ENCODE data around the gene WNT3. TPM values are rescaled to one million over a fixed set of nuclear protein-coding genes. Genes with fewer than 3 reads are reported as not detected.

Gene WNT3
- total and polyA plus RNA-seq, 8 donors = 0.24 to 0.72 (median 0.38) TPM

GRCh38 chr17:46764709-46765401 is 53.6 kb downstream of the WNT3 start:
- TF ChIP-seq CTCF (IDR thresholded peaks at IDR 0.05) = no peak
- intact Hi-C loops (cut with DNase I) = no loop called here
- peaks cover 8 to 13% (median 10%) of the 10 kb centered on the region in 3 donors for H3K4me1 ChIP-seq
- peak; percentile 72 to 89 (median 86) for ATAC-seq
- H3K4me3 ChIP-seq = no peak overlapping the region
- DNase-seq = peak in 5 of 6 donors; percentile 43 to 81 (median 78)
- 30 to 33% methylated on average over 13 of the region's 13 CpGs for WGBS, 2 donors
- peak overlapping the region in 1 of 4 donors; percentile 22 for H3K27ac ChIP-seq
- H3K27me3 ChIP-seq = no peaks in the 10 kb centered on the region
- H3K36me3 ChIP-seq = no peaks in the 10 kb centered on the region
- no peaks in the 10 kb centered on the region for H3K9me3 ChIP-seq
- FAIRE-seq = no peak

GRCh38 chr17:46764000-46764708 is 54.3 kb downstream of the WNT3 start:
- WGBS, 2 donors = 94% methylated on average over 12 of the region's 12 CpGs
- Histone ChIP-seq H3K4me3 (no peak overlapping the region), H3K27me3 (no peaks in the 10 kb centered on the region), H3K9me3 (no peaks in the 10 kb centered on the region), H3K27ac (peak overlapping the region in 1 of 4 donors; percentile 22), H3K4me1 (peaks cover 8 to 13% (median 10%) of the 10 kb centered on the region in 3 donors), H3K36me3 (no peaks in the 10 kb centered on the region)
- DNase-seq (peak in 1 of 6 donors; percentile 4), ATAC-seq (no peak), FAIRE-seq (no peak)
- intact Hi-C loops (cut with DNase I) = no loop called here
- TF ChIP-seq CTCF (IDR thresholded peaks at IDR 0.05) = no peak

DNA sequence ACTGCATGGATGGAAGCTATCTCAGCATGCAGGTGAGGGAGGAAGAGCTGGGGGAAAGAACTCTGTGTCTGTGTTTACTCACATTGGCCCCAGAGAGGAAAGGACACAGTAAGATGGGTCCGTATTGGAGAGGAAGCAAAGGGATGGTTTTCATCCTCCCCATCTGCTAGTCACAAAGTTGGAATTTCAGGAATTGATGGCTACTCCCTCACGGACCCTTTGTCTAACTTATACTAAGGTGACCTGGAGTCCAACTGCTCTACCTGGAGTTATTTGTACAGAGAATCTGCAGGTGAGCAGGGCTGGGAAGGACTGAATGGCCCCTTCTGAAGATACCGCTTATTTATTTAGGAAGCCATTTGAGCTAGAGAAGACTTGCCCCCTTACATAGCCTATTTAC is 55.1 kb downstream of the WNT3 start:
- 93 to 94% methylated on average over 3 of the region's 3 CpGs for WGBS, 2 donors
- Histone ChIP-seq H3K9me3 (no peaks in the 10 kb centered on the region), H3K27me3 (no peaks in the 10 kb centered on the region), H3K36me3 (no peaks in the 10 kb centered on the region), H3K4me3 (no peak overlapping the region), H3K4me1 (peaks cover 9 to 13% (median 10%) of the 10 kb centered on the region in 3 donors), H3K27ac (no peak overlapping the region)
- ATAC-seq = no peak
- no peak for TF ChIP-seq CTCF (IDR thresholded peaks at IDR 0.05)
- FAIRE-seq = no peak
- no peak for DNase-seq
- intact Hi-C loops (cut with DNase I) = no loop called here

DNA sequence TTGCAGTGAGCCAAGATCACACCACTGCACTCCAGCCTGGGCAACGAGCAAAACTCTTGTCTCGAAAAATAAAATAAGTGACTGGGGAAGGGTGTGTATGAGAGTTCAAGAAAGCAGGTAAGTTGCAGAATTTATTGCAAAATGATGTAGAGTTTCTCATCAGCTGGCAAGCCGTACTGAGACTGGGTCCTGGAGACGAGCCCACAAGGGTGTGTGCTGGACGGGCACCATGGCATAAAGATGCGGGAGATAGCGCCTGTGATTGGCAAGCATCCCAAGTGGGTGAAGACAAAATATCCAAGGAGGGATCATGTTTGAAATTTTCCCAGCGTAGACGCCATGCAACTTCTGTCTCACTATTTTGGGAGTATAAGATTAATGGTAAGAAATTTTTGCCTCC is 59.4 kb downstream of the WNT3 start:
- no peak for DNase-seq
- H3K9me3 ChIP-seq = no peaks in the 10 kb centered on the region
- peaks cover 0 to 5% (median 0%) of the 10 kb centered on the region in 3 donors for H3K4me1 ChIP-seq
- intact Hi-C loops (cut with DNase I) = no loop called here
- WGBS, 2 donors = 89 to 90% methylated on average over 9 of the region's 9 CpGs
- no peak for TF ChIP-seq CTCF (IDR thresholded peaks at IDR 0.05)
- no peak for FAIRE-seq
- ATAC-seq = no peak
- no peaks in the 10 kb centered on the region for H3K27me3 ChIP-seq
- H3K27ac ChIP-seq = no peak overlapping the region
- no peak overlapping the region for H3K4me3 ChIP-seq
- H3K36me3 ChIP-seq = peaks cover 0 to 6% (median 0%) of the 10 kb centered on the region in 3 donors
